MCF 10A (cell line): ENCODE results near the gene TXNDC11. TPM values are rescaled to one million over a fixed set of nuclear protein-coding genes. Genes with fewer than 3 reads are reported as not detected.
A peak's percentile ranks its signal among the peaks of the same experiment; 100 is the strongest.

Experiments used
- BruUV-seq: library from RNA; stranded (reverse); fragments of 400-500 nt; replicated peaks from 2 replicates; lab custom pipeline; 2021; lab: Mats Ljungman, UMichigan
- CTCF ChIA-PET: fragments of 300-600 bp; sonication (Branson Sonifier 250); formaldehyde crosslinking; extraction: SDS; loops from one replicate; lab custom pipeline; 2021; ENCODE audit warnings: antibody characterized with exemption, inconsistent platforms; lab: Yijun Ruan, JAX
- POLR2A ChIA-PET: fragments of 300-600, 350-650 bp; sonication (Branson Sonifier 250); formaldehyde crosslinking; extraction: SDS; loops from one replicate; lab custom pipeline; 2020; ENCODE audit warnings: antibody characterized with exemption, inconsistent platforms; lab: Yijun Ruan, JAX
- DNase-seq: peaks from one replicate; pipeline ENCODE4 v3.0.0-alpha.2; 2018; ENCODE audit not compliant: unreplicated experiment
- H3K27ac Mint-ChIP-seq: one replicate; pipeline ENCODE4 v1.8.0; 2022; ENCODE audit warnings: mild to moderate bottlenecking, low read depth, mixed read lengths; ENCODE audit not compliant: unreplicated experiment
- H3K27me3 Mint-ChIP-seq: one replicate; pipeline ENCODE4 v1.8.0; 2022; ENCODE audit warnings: mixed read lengths; ENCODE audit not compliant: insufficient read depth, unreplicated experiment
- H3K36me3 Mint-ChIP-seq: one replicate; pipeline ENCODE4 v1.8.0; 2022; ENCODE audit warnings: mild to moderate bottlenecking, moderate library complexity, mixed read lengths; ENCODE audit not compliant: insufficient read depth, unreplicated experiment
- H3K4me1 Mint-ChIP-seq: one replicate; pipeline ENCODE4 v1.8.0; 2022; ENCODE audit warnings: mixed read lengths; ENCODE audit not compliant: insufficient read depth, unreplicated experiment
- H3K4me3 Mint-ChIP-seq: one replicate; pipeline ENCODE4 v1.8.0; 2022; ENCODE audit warnings: mild to moderate bottlenecking, moderate library complexity, mixed read lengths; ENCODE audit not compliant: unreplicated experiment
- H3K9me3 Mint-ChIP-seq: one replicate; pipeline ENCODE4 v1.8.0; 2022; ENCODE audit warnings: mixed read lengths; ENCODE audit not compliant: unreplicated experiment
- CTCF ChIP-seq: fragments of 200-600 bp; IDR thresholded peaks from one replicate; pipeline ENCODE4 v1.8.0; 2022; ENCODE audit warnings: antibody characterized with exemption, mild to moderate bottlenecking; ENCODE audit not compliant: unreplicated experiment
- intact Hi-C: fragments of 100-400 bp; cut with micrococcal nuclease; formaldehyde crosslinking; loops from 2 replicates; pipeline ENCODE4 v1.14.1; 2022
- total RNA-seq: library from RNA; stranded (reverse); gene quantifications from 2 replicates; pipeline ENCODE4 v1.2.3, GENCODE V29; 2022

TXNDC11 gene
- total RNA-seq, 1 experiment from 2014 or later: 38.2 TPM

DNA sequence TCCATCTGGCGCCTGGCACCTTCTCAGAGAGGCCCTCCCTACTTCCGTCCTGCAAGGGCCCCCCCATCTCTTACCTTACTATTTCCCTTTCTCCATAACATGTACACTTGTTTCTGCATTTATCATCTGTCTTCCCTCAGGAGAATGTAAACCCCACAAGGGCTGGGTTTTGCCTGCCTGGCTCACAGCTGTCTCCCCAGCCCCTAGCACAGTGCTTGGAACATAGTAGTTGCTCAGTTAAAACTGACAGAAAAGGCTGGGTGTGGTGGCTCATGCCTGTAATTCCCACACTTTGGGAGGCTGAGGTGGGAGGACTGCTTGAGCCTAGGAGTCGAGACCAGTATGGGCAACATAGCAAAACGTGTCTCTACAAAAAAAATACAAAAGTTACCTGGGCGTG, 80.1 kb downstream of the TXNDC11 start:
- intact Hi-C loops: no loop called here
- no peak for TF ChIP-seq CTCF
- BruUV-seq: no TSS peak
- Mint-ChIP-seq H3K27ac (peak overlapping the region; percentile 13), H3K9me3 (no peaks in the 10 kb centered on the region), H3K4me1 (peaks cover 21% of the 10 kb centered on the region), H3K27me3 (no peaks in the 10 kb centered on the region), H3K36me3 (no peaks in the 10 kb centered on the region), H3K4me3 (no peak overlapping the region)
- ChIA-PET CTCF (interaction anchor here (0.6 kb wide), 1 partner anchor 40 kb away, joined by 3 read pairs; no protein-coding TSS in a partner anchor), POLR2A (no interaction called here)
- DNase-seq: no peak

DNA sequence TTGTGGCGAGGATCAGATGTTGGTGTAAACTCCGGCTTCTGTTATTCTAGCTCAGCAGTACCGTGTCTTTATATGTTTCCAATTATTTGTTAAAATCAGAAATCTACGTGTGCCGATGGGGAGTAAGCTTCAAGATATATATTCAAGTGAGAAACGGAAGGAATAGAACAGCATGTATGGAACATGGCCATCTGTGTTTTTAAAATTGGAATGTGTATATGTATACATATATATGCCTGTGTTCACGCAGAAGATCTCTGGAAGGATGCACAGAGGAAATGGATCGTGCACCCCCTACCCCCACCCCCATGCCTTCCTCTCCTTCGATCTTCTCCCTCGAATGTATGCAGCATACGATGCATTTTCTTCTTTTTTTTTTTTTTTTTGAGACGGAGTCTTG, 82.1 kb downstream of the TXNDC11 start:
- ChIA-PET CTCF (interaction anchor here (1.2 to 4.2 kb wide), 6 partner anchors 19 to 254 kb away, joined by 3 to 31 read pairs (median 10); no protein-coding TSS in a partner anchor), POLR2A (interaction anchor here (0.8 to 3.4 kb wide), 11 partner anchors 9 to 137 kb away, joined by 3 to 40 read pairs (median 9); partner anchors contain the start of genes LITAF and ZC3H7A)
- no peaks in the 10 kb centered on the region for H3K9me3 Mint-ChIP-seq
- BruUV-seq: no TSS peak
- no peak overlapping the region for H3K4me3 Mint-ChIP-seq
- intact Hi-C loops: no loop called here
- TF ChIP-seq CTCF: no peak
- no peak overlapping the region for H3K27ac Mint-ChIP-seq
- peaks cover 18% of the 10 kb centered on the region for H3K4me1 Mint-ChIP-seq
- no peaks in the 10 kb centered on the region for H3K27me3 Mint-ChIP-seq
- no peaks in the 10 kb centered on the region for H3K36me3 Mint-ChIP-seq
- no peak for DNase-seq

DNA sequence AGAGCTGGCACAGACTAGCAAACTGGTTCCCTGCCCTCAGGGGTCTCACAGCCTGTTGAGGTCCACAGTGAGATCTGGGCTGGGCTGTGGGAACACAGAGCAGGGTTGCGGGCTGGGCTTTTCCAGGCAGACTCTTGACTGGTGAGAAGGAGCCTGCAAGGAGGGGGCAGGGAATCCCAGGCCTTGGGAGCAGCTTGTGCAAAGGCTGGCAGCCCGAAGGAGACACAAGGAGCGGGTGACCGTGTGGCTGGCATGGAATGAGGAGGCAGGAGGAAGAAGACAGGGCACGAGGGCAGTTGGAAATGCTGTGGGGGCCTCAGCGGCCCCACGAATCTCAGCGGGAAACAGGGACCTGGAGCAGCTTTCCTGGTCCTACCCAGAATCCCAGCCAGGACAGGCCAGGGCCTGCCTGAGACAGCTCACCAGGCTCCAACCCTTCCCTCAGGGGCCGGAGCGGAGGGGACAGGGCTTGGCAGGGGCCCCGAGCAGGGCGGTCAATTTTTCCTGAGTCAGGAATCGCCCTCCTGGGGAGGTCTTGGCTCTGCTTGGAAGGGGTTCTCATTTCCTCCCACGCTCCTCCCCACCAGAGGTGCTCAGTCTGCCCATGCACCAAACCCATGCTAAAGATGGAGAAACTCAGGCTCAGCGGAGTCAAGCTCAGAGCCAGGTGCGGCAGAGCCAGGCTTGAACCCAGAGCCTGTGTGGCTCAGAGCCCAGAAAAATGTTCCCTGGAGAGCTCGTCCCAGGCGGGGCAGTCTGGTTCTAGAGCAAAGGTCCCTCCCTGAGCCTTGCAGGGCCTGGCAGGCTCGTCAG, 83.6 kb downstream of the TXNDC11 start:
- H3K27me3 Mint-ChIP-seq: no peaks in the 10 kb centered on the region
- ChIA-PET POLR2A (interaction anchor here (0.5 to 3.4 kb wide), 25 partner anchors 9 to 438 kb away, joined by 3 to 40 read pairs (median 5); partner anchors contain the start of genes LITAF, SOCS1 and ZC3H7A), CTCF (interaction anchor here (0.6 to 4.2 kb wide), 16 partner anchors 8 to 263 kb away, joined by 3 to 31 read pairs (median 4); partner anchors contain the start of gene SNN)
- TF ChIP-seq CTCF: no peak
- peak overlapping the region; percentile 37 for H3K4me3 Mint-ChIP-seq
- H3K9me3 Mint-ChIP-seq: no peaks in the 10 kb centered on the region
- peak overlapping the region; percentile 94 for H3K27ac Mint-ChIP-seq
- no TSS peak for BruUV-seq
- intact Hi-C loops: no loop called here
- no peaks in the 10 kb centered on the region for H3K36me3 Mint-ChIP-seq
- DNase-seq: peak; percentile 97
- peaks cover 18% of the 10 kb centered on the region for H3K4me1 Mint-ChIP-seq

GRCh38 chr16:11657556-11657955, 85.1 kb downstream of the TXNDC11 start:
- no TSS peak for BruUV-seq
- intact Hi-C loops: no loop called here
- no peaks in the 10 kb centered on the region for H3K36me3 Mint-ChIP-seq
- H3K4me1 Mint-ChIP-seq: peaks cover 18% of the 10 kb centered on the region
- CTCF ChIA-PET: interaction anchor here (0.7 to 4.2 kb wide), 2 partner anchors 15 to 72 kb away, joined by 3 to 31 read pairs; no protein-coding TSS in a partner anchor
- no peak for DNase-seq
- H3K27me3 Mint-ChIP-seq: no peaks in the 10 kb centered on the region
- no peaks in the 10 kb centered on the region for H3K9me3 Mint-ChIP-seq
- H3K4me3 Mint-ChIP-seq: no peak overlapping the region
- POLR2A ChIA-PET: interaction anchor here (3.4 kb wide), 1 partner anchor 17 kb away, joined by 40 read pairs; no protein-coding TSS in a partner anchor
- no peak for TF ChIP-seq CTCF
- peak overlapping the region; percentile 94 for H3K27ac Mint-ChIP-seq
